HG03432 (cell line): ENCODE results near the gene EXOC3L4.

ENCODE experiments used
- ATAC-seq: cut with Tn5 transposase; IDR thresholded peaks from one replicate; pipeline ENCODE4 v1.9.1; 2021; ENCODE audit warnings: mild to moderate bottlenecking, moderate library complexity; ENCODE audit not compliant: unreplicated experiment

The EXOC3L4 gene

GRCh38 chr14:103070263-103070885 lies 24.2 kb upstream of the EXOC3L4 start:
- no peak for ATAC-seq

- ATAC-seq = no peak
Observed at GRCh38 chr14:103070971-103071542, 23.5 kb upstream of the EXOC3L4 start.

- no peak for ATAC-seq
Observed at GRCh38 chr14:103071544-103072251, 22.8 kb upstream of the EXOC3L4 start.

GRCh38 chr14:103072595-103073366 lies 21.7 kb upstream of the EXOC3L4 start:
- no peak for ATAC-seq

DNA sequence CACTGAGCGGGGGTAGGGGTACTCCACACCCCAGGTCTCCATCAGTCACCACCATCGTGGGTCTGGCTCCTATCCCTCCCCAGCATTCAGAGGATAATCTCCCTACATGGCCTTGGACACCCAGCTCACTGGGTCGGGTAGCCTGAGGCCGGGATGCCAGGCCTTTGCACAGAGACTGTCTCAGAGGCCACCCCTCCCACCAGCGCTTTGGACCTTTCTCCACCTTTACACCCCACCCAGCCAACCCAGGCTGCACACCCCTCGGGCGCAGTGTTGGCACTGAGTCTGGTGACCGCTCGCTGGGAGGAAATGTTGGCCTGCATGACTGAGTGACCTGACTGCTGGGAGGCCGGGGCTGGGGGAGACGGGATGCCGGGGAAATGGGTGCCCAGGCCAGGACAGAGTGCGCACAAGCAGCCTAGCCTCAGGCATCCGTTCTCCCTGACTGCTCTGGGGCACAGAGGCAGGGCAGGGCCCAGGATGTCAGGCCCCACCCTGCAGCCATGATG lies 21.1 kb upstream of the EXOC3L4 start:
- ATAC-seq = no peak

DNA sequence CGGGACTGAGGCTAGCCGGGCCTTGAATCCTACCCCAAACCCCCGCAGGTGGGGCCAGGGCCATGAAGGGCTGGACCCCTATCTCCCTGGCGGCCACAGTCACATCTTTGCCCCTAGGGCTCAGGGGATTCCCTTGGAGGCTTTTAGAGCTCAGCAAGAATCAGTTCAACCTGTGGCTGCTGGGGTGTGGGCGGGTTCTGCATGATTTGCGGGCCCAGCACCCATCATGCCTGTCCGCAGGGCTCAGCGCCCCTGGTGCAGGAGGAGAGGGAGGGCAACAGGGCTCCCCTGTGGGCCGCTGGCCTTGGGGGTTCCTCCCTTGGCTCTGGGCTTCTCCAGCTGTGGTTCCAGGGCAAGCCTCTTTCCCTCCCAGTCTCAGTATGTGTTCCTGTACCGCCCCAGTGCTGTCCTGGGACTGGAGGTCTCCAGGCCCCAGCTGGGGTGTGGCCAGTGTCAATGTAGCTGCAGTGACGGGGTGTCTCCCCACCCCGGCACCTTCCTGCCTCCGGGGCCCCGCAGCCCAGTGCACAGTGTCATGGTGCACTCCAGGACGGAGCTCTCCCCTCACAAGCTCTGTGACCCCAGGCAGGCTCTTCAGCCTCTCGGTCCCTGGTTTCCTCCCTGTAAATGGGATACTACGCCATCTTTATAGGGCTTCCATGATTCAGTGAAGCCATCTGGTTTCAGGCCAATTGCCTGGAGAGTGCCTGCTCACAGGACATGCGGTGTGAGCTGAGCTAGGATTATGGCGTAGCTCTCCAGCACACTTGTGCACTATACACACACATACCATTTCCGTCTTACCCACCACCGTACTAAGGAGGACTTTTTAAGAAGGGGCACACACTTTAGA lies 20.4 kb upstream of the EXOC3L4 start:
- no peak for ATAC-seq

- ATAC-seq = no peak
Observed at GRCh38 chr14:103074729-103075367, 19.7 kb upstream of the EXOC3L4 start.

DNA sequence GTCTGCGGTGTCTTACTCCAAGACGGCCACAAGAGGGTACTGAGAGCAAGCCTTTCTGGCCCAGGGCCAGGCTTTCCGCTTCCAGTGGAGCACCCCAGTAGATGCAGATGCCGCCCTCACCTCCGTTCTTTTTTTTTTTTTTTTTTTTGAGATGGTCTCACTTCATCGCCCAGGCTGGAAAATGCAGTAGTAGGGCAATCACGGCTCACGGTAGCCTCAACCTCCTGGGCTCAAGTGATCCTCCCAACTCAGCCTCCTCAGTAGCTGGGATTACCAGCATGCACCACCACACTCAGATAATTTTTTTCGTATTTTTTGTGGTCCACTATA lies 16.1 kb upstream of the EXOC3L4 start:
- ATAC-seq = peak; percentile 41

GRCh38 chr14:103078860-103079587 lies 15.5 kb upstream of the EXOC3L4 start:
- no peak for ATAC-seq

DNA sequence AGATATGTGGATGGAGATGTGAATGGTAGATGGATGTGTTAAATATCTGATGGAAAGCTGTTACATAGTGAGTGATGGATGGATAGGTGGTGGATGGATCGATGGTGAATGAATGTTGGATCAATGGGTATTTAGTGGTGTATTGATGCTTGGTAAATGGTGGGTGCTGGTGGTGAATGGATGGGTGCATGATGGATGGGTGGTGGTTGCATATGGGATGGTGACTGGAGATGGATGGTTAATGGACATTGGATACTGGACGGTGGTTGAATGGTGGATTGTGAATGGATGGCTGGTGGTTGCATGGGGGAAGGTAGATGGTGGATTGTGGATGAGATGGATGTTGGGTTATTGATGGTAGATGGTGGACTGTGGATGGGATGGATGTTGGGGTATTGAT lies 12.6 kb upstream of the EXOC3L4 start:
- ATAC-seq = no peak

DNA sequence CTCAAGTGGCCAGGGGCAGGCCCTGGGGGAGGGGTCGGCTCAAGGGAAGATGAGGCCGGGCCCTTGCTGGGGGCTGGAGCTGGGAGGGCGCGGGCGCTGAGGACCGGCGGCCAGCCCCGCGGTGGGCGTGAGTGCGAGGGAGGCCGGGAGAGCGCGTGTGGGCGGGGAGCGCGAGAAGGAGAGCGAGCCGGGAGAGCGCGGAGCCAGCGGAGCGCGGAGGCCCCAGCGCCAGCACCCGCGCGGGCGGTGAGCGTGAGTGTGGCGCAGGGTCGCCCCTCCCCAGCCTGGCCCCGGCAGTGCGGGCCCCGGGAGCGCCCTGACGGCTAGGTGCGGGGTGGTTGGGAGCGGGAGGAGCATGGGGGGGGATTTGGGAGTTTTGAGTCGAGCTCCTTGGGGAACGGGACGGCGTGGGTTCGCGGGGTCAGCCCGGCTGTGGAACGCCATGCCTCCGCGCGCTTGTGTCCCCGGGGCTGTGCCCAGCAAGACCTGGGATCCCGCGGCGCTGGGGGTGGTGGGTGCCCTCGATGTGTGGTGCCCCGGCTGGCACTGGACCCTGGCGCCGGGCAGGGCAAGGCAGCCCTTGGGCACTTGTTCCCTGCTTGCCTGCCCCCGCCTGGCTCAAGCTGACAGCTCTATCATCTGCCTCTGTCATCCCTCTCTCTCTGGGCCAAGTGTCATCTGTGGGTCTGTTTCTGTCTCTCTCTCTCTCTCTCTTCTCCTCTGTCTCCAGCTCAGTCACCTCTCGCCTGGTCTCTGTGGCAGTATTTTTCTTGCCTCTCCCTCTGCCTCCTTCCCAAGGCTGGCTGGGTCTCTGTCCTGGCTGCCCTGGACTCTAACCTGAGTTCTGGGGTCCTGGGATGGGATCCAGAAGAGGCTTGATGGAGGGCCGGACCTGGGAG lies 10.3 kb upstream of the EXOC3L4 start, which contains the start of gene LBHD2:
LBHD2 (plus strand) TSS at position 190 of the 899 bp plus-strand sequence. CDS start 1,803 bp downstream, outside the sequence.
- no peak for ATAC-seq

GRCh38 chr14:103085106-103086091 lies 9.1 kb upstream of the EXOC3L4 start:
- no peak for ATAC-seq

DNA sequence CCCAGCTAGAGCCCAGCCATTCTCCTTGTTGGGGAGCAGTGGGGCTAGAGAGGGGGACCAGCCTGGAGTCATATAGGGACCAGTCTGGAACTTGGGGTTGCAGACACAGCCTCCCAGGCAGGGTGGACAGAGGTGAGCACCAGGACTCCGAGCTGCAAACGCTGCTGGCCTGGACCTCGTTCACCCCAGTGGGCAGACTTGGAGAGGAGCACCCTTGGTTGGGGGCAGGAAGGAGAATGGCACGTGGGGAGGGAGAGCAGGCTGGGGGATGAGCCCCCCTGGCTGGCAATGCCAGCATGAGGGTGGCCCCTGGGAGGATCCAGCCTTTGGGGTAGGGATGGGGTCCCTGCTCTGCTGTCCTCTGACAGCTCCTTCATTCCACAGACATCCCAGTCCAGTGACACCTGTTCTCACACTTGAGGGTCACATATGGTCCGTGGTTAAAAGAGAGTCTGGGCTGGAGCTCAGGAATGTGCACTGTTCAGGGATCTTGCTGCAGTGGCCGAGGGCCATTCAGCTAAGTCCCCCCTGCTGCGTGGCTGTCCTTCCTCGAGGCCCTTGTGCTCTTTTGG lies 7.7 kb upstream of the EXOC3L4 start:
- no peak for ATAC-seq

- no peak for ATAC-seq
Observed at GRCh38 chr14:103087343-103087835, 7.1 kb upstream of the EXOC3L4 start.

- ATAC-seq = no peak
Observed at GRCh38 chr14:103088921-103089320, 5.6 kb upstream of the EXOC3L4 start.
